SK-N-SH (cell line): ENCODE data around the gene NEURL1. TPM values are rescaled to one million over a fixed set of nuclear protein-coding genes. Genes with fewer than 3 reads are reported as not detected.

Experiments
- CTCF ChIA-PET: fragments of 300-600, 350-600 bp; formaldehyde crosslinking; extraction: SDS; loops from one replicate; lab custom pipeline; 2021; lab: Yijun Ruan, JAX
- POLR2A ChIA-PET: fragments of 350-600 bp; sonication (Branson Sonifier 250); formaldehyde crosslinking; extraction: SDS; loops from one replicate; lab custom pipeline; 2020; ENCODE audit warnings: antibody characterized with exemption, inconsistent platforms; lab: Yijun Ruan, JAX
- DNase-seq: peaks from one replicate; pipeline ENCODE4 v3.0.0; 2012
- H2AFZ ChIP-seq: fragments of 200-600 bp; sonication (generic); 2 replicates; pipeline ENCODE4 v1.8.1; 2016; ENCODE audit warnings: antibody characterized with exemption, mild to moderate bottlenecking, low read depth
- H3F3A ChIP-seq: fragments of 200-600 bp; sonication (generic); replicated peaks from 2 replicates; pipeline ENCODE3; 2016; ENCODE audit warnings: antibody characterized with exemption, mild to moderate bottlenecking; ENCODE audit not compliant: insufficient read depth
- H3K27ac ChIP-seq, 2 experiments: fragments of 200-500 bp in 1 of 2; fragments of 200-600 bp in 1 of 2; sonication (Bioruptor generic) in 1 of 2; sonication (generic), shearing (Covaris generic) in 1 of 2; 2 replicates each; pipeline versions ENCODE4 v1.5.1 to v1.6.1; 2014 to 2016; ENCODE audit warnings: low read depth in 2 of 2, inconsistent platforms in 1 of 2, low read length in 1 of 2, mild to moderate bottlenecking in 1 of 2, mixed read lengths in 1 of 2
- H3K27me3 ChIP-seq: fragments of 200-600 bp; sonication (generic), shearing (Covaris generic); 2 replicates; pipeline ENCODE4 v1.6.1; 2016; ENCODE audit warnings: mixed run types; ENCODE audit not compliant: insufficient read depth
- H3K36me3 ChIP-seq, 2 experiments: fragments of 200-500 bp in 1 of 2; fragments of 200-600 bp in 1 of 2; sonication (Bioruptor generic) in 1 of 2; sonication (generic) in 1 of 2; replicated peaks in 1 of 2; 2 replicates each; pipeline versions ENCODE3 to v1.5.1; 2014 to 2016; ENCODE audit warnings: low read length in 1 of 2, mild to moderate bottlenecking in 1 of 2; ENCODE audit not compliant: insufficient read depth in 2 of 2, control insufficient read depth in 1 of 2
- H3K4me1 ChIP-seq, 2 experiments: fragments of 200-500 bp in 1 of 2; fragments of 200-600 bp in 1 of 2; sonication (Bioruptor generic) in 1 of 2; sonication (generic), shearing (Covaris generic) in 1 of 2; 2 replicates each; pipeline versions ENCODE4 v1.5.1 to v1.6.1; 2014 to 2016; ENCODE audit warnings: low read depth in 1 of 2, low read length in 1 of 2, mixed run types in 1 of 2; ENCODE audit not compliant: insufficient read depth in 2 of 2, control insufficient read depth in 1 of 2
- H3K4me2 ChIP-seq: fragments of 200-600 bp; sonication (generic), shearing (Covaris generic); 2 replicates; pipeline ENCODE4 v1.6.1; 2017; ENCODE audit warnings: mixed run types
- H3K4me3 ChIP-seq, 2 experiments: fragments of 200-500 bp in 1 of 2; fragments of 200-600 bp in 1 of 2; sonication (Bioruptor generic) in 1 of 2; sonication (generic), shearing (Covaris generic) in 1 of 2; 2 replicates each; pipeline versions ENCODE4 v1.5.1 to v1.8.1; 2014 to 2016; ENCODE audit warnings: low read depth in 2 of 2, inconsistent platforms in 1 of 2, low read length in 1 of 2, mild to moderate bottlenecking in 1 of 2, mixed read lengths in 1 of 2, moderate library complexity in 1 of 2
- H3K79me2 ChIP-seq: fragments of 200-600 bp; sonication (generic); 2 replicates; pipeline ENCODE4 v1.8.1; 2017; ENCODE audit warnings: mild to moderate bottlenecking; ENCODE audit not compliant: insufficient read depth
- H3K9ac ChIP-seq: fragments of 200-600 bp; sonication (generic); 2 replicates; pipeline ENCODE4 v1.6.1; 2017; ENCODE audit warnings: mixed run types
- H3K9me2 ChIP-seq: fragments of 200-600 bp; sonication (generic); 2 replicates; pipeline ENCODE4 v1.6.1; 2017; ENCODE audit warnings: mixed run types
- H3K9me3 ChIP-seq: fragments of 200-600 bp; sonication (generic); 2 replicates; pipeline ENCODE4 v1.6.1; 2017; ENCODE audit warnings: mixed run types, mild to moderate bottlenecking, moderate library complexity
- H4K20me1 ChIP-seq: fragments of 200-600 bp; sonication (generic); 2 replicates; pipeline ENCODE4 v1.6.1; 2017; ENCODE audit warnings: mild to moderate bottlenecking, mixed run types; ENCODE audit not compliant: insufficient read depth
- ELF1 ChIP-seq: IDR thresholded peaks from 2 replicates; pipeline ENCODE4 v1.4.0; 2012
- MEF2A ChIP-seq: IDR thresholded peaks from 2 replicates; pipeline ENCODE4 v1.4.0; 2012; ENCODE audit warnings: low read depth, borderline replicate concordance
- MXI1 ChIP-seq: IDR thresholded peaks from 2 replicates; pipeline ENCODE4 v1.6.1; 2012; ENCODE audit warnings: mild to moderate bottlenecking, low read depth, low read length, improper control_type of control experiment
- NFIC ChIP-seq: IDR thresholded peaks from 2 replicates; pipeline ENCODE4 v1.4.0; 2012; ENCODE audit warnings: borderline replicate concordance
- PBX3 ChIP-seq: IDR thresholded peaks from 2 replicates; pipeline ENCODE4; 2012
- RAD21 ChIP-seq: IDR thresholded peaks from 2 replicates; pipeline ENCODE4 v1.6.1; 2012; ENCODE audit warnings: mild to moderate bottlenecking, low read length
- SIN3A ChIP-seq: IDR thresholded peaks from 2 replicates; pipeline ENCODE4 v1.6.1; 2012; ENCODE audit warnings: low read depth, mild to moderate bottlenecking, low read length, moderate library complexity, borderline replicate concordance
- TCF12 ChIP-seq: IDR thresholded peaks from 2 replicates; pipeline ENCODE4 v1.4.0; 2012
- USF2 ChIP-seq: fragments of 150-350 bp; IDR thresholded peaks from 2 replicates; pipeline ENCODE4 v1.6.1; 2017; ENCODE audit warnings: antibody characterized with exemption, low read length, low read depth, borderline replicate concordance
- WGBS: methylation state at CpG from one replicate; pipeline ENCODE4 v1.1.6; 2017; ENCODE audit warnings: low lambda C conversion rate; 5-methylcytosine and 5-hydroxymethylcytosine counted together
- polyA plus RNA-seq, 3 experiments: library from polyadenylated mRNA; depleted of rRNA; stranded (reverse); fragments of >200 nt; gene quantifications; 2 replicates each; pipeline ENCODE4 v1.2.3, GENCODE V29; 2012

The NEURL1 gene
- polyA plus RNA-seq, 1 of the 3 experiments (the other 2 are of a cell fraction), result 0.05 TPM

GRCh38 chr10:103552856-103553742 lies 59.6 kb downstream of the NEURL1 start:
- CTCF ChIA-PET, result interaction anchor here (0.6 to 3.5 kb wide), 4 partner anchors 10 to 568 kb away, joined by 3 to 21 read pairs (median 5); no protein-coding TSS in a partner anchor
- H3F3A ChIP-seq, result no peaks in the 10 kb centered on the region
- TF ChIP-seq MEF2A (no peak), ELF1 (no peak), TCF12 (no peak), NFIC (no peak), PBX3 (no peak), RAD21 (no peak), USF2 (no peak)
- TF ChIP-seq, all 33 proteins: peak for 0
- Histone ChIP-seq H3K9me3 (no peaks in the 10 kb centered on the region), H3K4me2 (no peak overlapping the region), H3K36me3 (no peaks in the 10 kb centered on the region), H3K4me3 (no peak overlapping the region), H3K9ac (no peak overlapping the region), H3K79me2 (no peaks in the 10 kb centered on the region), H3K4me1 (peaks cover 0 to 64% of the 10 kb centered on the region in 2 experiments; a peak in 1 of 4 replicates), H2AFZ (no peak overlapping the region), H3K9me2 (no peaks in the 10 kb centered on the region), H3K27ac (no peak overlapping the region), H3K27me3 (peaks cover 9% of the 10 kb centered on the region; the same call in 1 of the 2 replicates), H4K20me1 (no peaks in the 10 kb centered on the region)
- POLR2A ChIA-PET, result interaction anchor here (0.8 kb wide), 1 partner anchor 9 kb away, joined by 3 read pairs; no protein-coding TSS in a partner anchor
- DNase-seq, result peak; percentile 12
- 91% methylated on average over 15 of the region's 20 CpGs for WGBS

GRCh38 chr10:103553743-103554487 lies 60.4 kb downstream of the NEURL1 start:
- 86% methylated on average over 7 of the region's 8 CpGs for WGBS
- CTCF ChIA-PET, result interaction anchor here (0.6 to 3.5 kb wide), 5 partner anchors 10 to 567 kb away, joined by 3 to 21 read pairs (median 7); no protein-coding TSS in a partner anchor
- Histone ChIP-seq H3K27me3 (peaks cover 9% of the 10 kb centered on the region; the same call in 1 of the 2 replicates), H3K79me2 (no peaks in the 10 kb centered on the region), H3K4me1 (peaks cover 0 to 62% of the 10 kb centered on the region in 2 experiments; a peak in 1 of 4 replicates), H3K4me2 (no peak overlapping the region), H3K9me2 (no peaks in the 10 kb centered on the region), H4K20me1 (no peaks in the 10 kb centered on the region), H3K9me3 (no peaks in the 10 kb centered on the region), H3K36me3 (no peaks in the 10 kb centered on the region), H3K4me3 (no peak overlapping the region), H3K27ac (no peak overlapping the region), H3F3A (no peaks in the 10 kb centered on the region), H3K9ac (no peak overlapping the region), H2AFZ (no peak overlapping the region)
- DNase-seq, result no peak
- TF ChIP-seq MXI1 (no peak), SIN3A (no peak)
- POLR2A ChIA-PET, result no interaction called here
